HG03457 (cell line): Measurements from ENCODE around the gene HOXA3.

Experiments used
- ATAC-seq: cut with Tn5 transposase; IDR thresholded peaks from one replicate; pipeline ENCODE4 v1.9.1; 2021; ENCODE audit warnings: moderate number of reproducible peaks; ENCODE audit not compliant: unreplicated experiment

HOXA3 gene

GRCh38 chr7:27106181-27106900, 46.0 kb downstream of the HOXA3 start:
- no peak for ATAC-seq

GRCh38 chr7:27105301-27106031, 46.9 kb downstream of the HOXA3 start:
- no peak for ATAC-seq

GRCh38 chr7:27104341-27105058, 47.9 kb downstream of the HOXA3 start:
- no peak for ATAC-seq

- ATAC-seq, result no peak
These were observed 48.7 kb downstream of the HOXA3 start for GRCh38 chr7:27103489-27104226.

- no peak for ATAC-seq
These were observed 49.6 kb downstream of the HOXA3 start, which contains the start of gene HOXA2 for GRCh38 chr7:27102581-27103442. Gene HOXA2 (minus strand): TSS chr7:27102683. CDS start chr7:27102500, 183 bp downstream.

- no peak for ATAC-seq
These were observed 50.3 kb downstream of the HOXA3 start for GRCh38 chr7:27101957-27102580.

GRCh38 chr7:27101171-27101956, 51.0 kb downstream of the HOXA3 start:
- no peak for ATAC-seq

- no peak for ATAC-seq
These were observed 51.7 kb downstream of the HOXA3 start for GRCh38 chr7:27100694-27101170.

GRCh38 chr7:27099453-27100370, 52.7 kb downstream of the HOXA3 start:
- ATAC-seq, result no peak

GRCh38 chr7:27098578-27099451, 53.6 kb downstream of the HOXA3 start:
- no peak for ATAC-seq

- ATAC-seq, result no peak
These were observed 54.5 kb downstream of the HOXA3 start for GRCh38 chr7:27097686-27098577.

GRCh38 chr7:27096768-27097514, 55.4 kb downstream of the HOXA3 start:
- ATAC-seq, result no peak

GRCh38 chr7:27095897-27096767, 56.3 kb downstream of the HOXA3 start, which contains the start of gene HOXA1:
Gene HOXA1 (minus strand): TSS chr7:27096000. CDS start chr7:27095912, 88 bp downstream.
- peak; percentile 94 for ATAC-seq
